GM21423 (cell line): Measurements from ENCODE around the gene DNAAF3.
A peak's percentile ranks its signal among the peaks of the same experiment; 100 is the strongest.

Source experiments
- ATAC-seq: cut with Tn5 transposase; IDR thresholded peaks from one replicate; pipeline ENCODE4 v1.9.1; 2021; ENCODE audit warnings: mild to moderate bottlenecking, moderate library complexity; ENCODE audit not compliant: unreplicated experiment

The DNAAF3 gene

DNA sequence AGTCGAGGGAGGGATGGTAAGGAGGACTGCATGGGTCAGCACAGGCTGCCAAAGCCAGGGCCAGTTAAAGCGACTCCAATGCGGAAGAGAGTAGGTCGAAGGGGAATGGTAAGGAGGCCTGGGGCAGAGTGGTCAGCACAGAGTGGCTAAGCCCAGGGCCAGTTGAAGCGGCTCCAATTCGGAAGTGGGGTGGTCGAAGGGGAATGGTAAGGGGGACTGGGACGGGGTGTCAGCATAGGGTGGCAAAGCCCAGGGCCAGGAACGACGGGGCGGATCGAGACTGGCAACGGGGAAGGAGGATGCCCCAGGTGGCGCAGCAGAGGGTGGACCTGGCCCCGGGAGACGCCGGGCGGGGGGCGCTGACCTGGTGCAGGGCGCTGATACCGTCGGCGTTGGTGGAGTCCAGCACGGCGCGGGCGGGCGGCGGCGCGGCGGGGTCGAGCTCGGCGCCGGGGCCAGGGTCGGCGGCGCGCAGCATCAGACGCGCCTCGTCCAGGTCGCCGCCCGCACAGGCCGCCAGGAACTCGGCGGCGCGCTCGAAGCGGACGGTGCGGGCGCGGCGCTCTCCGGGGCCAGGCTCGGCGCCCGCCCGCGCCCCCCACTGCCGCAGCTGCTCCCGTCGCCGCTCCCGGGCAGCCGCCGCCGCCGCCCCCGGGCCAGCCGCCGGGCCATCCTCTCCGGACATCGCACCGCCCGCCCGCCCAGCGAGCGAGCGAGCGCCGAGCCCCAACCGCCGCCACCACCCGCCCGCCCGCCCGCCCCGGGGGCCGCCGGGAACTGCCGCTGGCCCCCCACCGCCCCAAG, 49.4 kb downstream of the DNAAF3 start, which contains the start of gene PPP1R12C:
TSS of gene PPP1R12C (minus strand) at position 779 of the 804 bp plus-strand sequence. CDS start at position 685, 94 bp downstream.
- ATAC-seq: peak; percentile 10

DNA sequence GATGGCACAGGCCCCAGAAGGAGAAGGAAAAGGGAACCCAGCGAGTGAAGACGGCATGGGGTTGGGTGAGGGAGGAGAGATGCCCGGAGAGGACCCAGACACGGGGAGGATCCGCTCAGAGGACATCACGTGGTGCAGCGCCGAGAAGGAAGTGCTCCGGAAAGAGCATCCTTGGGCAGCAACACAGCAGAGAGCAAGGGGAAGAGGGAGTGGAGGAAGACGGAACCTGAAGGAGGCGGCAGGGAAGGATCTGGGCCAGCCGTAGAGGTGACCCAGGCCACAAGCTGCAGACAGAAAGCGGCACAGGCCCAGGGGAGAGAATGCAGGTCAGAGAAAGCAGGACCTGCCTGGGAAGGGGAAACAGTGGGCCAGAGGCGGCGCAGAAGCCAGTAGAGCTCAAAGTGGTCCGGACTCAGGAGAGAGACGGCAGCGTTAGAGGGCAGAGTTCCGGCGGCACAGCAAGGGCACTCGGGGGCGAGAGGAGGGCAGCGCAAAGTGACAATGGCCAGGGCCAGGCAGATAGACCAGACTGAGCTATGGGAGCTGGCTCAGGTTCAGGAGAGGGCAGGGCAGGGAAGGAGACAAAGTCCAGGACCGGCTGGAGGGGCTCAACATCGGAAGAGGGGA, 50.1 kb downstream of the DNAAF3 start:
- no peak for ATAC-seq

DNA sequence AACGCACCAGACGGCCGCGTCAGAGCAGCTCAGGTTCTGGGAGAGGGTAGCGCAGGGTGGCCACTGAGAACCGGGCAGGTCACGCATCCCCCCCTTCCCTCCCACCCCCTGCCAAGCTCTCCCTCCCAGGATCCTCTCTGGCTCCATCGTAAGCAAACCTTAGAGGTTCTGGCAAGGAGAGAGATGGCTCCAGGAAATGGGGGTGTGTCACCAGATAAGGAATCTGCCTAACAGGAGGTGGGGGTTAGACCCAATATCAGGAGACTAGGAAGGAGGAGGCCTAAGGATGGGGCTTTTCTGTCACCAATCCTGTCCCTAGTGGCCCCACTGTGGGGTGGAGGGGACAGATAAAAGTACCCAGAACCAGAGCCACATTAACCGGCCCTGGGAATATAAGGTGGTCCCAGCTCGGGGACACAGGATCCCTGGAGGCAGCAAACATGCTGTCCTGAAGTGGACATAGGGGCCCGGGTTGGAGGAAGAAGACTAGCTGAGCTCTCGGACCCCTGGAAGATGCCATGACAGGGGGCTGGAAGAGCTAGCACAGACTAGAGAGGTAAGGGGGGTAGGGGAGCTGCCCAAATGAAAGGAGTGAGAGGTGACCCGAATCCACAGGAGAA, 50.9 kb downstream of the DNAAF3 start:
- ATAC-seq: no peak

- ATAC-seq: no peak
These were observed 51.8 kb downstream of the DNAAF3 start for GRCh38 chr19:55114566-55115145.

GRCh38 chr19:55113570-55114039, 52.8 kb downstream of the DNAAF3 start:
- no peak for ATAC-seq

- ATAC-seq: no peak
These were observed 53.4 kb downstream of the DNAAF3 start for GRCh38 chr19:55112777-55113569.

- ATAC-seq: no peak
These were observed 54.1 kb downstream of the DNAAF3 start for GRCh38 chr19:55112246-55112776.

DNA sequence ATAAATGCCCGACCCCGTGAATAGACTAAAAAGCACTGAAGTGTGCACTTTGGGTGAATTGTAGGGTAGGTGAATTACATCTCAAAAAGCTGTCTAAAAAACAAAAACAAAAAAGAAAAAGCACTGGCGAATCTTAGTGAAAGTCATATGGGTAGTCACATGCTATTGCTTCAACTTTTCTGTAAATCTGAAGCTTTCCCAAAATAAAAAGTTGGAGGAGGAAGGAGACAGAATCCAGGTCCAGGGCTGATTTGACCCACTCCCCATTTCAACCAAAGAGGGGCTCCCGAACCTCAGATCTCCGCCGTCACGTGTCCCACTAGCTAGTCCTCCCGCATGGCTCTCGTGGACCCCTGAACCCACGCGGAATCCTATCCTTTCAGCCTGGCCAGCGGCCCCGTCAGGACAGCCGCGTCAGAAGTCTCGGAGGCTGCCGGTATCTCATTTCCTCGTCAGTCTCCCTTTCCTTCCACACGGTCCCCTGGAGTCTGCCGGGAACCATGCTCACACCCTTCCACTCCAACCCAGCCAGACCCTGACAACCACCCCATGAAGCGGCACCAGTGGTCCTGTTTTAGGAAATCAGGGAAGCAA, 55.1 kb downstream of the DNAAF3 start:
- ATAC-seq: no peak

DNA sequence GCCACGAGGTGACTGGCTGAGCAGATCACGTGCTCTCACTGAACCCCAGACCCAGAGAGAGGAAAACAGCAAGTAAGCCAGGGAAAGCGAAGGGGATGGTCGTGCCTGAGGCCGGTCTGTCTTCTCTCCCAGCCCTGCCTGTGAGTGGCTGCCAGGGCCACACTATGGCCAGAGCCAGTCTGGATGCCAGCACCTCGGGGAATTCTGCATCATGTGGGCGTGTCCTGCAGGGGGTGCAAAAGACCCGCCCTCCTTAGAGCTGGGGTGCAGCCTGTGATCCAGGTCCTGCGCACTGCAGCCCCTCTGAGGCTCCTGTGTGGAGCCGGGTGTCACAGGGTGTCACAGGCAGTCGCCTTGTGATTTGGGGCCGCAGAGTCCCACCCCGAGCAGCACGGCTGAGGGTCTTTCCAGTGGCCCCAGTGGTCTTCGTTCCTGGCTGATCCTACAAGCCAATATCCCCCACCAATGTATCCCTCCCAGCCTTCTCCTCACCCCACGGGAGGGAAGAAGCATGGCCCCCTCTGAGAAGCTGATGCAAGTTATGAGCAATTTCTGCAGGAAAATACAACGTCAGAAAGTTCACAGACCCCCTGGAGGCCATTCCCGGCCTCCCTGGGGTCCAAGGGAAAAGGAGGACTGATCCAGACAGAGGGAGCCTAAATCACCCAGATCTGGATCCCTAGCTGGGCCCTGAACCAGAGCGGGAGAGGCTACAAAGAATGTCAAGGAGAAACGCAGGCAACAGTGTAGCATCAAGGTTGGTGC, 56.7 kb downstream of the DNAAF3 start:
- ATAC-seq: no peak
